ENCODE results near the gene RNMT.
"Not testable (repeated sequence)": the region's sequence is repeated elsewhere in the genome, so short reads cannot be mapped to it uniquely, and the experiment has no call there.

The RNMT gene

DNA sequence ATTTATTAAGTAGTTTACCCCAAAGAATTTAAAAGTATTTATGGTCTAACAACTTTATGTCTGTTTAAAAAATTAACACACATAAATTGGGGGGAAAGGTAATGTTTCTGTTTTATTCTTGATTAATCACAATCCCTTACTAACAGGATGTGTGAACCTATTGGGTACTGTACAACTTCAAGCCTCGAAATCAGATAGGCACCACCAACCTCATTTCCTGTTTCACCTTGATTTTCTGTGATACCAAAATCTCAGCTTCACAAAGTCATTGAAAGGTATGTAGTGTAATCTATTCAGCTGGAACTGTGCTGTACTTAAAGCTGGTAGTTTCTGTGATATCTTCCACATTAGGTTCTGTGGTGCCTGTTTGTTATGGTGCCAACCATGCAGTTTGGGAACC, 4.0 kb downstream of the RNMT start:
- H3K36me3 ChIP-seq (ENCODE audit: control insufficient read depth in 2 of 2, insufficient read depth in 2 of 2, low read length in 2 of 2), result peaks cover 11 to 12% of the 10 kb centered on the region in 2 donors
- H3K4me3 ChIP-seq (ENCODE audit: low read length in 2 of 2), result no peak overlapping the region
- H3K27me3 ChIP-seq (ENCODE audit: control insufficient read depth in 2 of 2, insufficient read depth in 2 of 2, low read length in 2 of 2), result no peaks in the 10 kb centered on the region
- peaks cover 7 to 10% of the 10 kb centered on the region in 2 donors for H3K4me1 ChIP-seq (ENCODE audit: control insufficient read depth in 2 of 2, insufficient read depth in 2 of 2, low read length in 2 of 2)
- no peaks in the 10 kb centered on the region for H3K9me3 ChIP-seq (ENCODE audit: control insufficient read depth in 2 of 2, low read length in 2 of 2)
- no peak overlapping the region for H3K27ac ChIP-seq (ENCODE audit: low read depth in 2 of 2, low read length in 2 of 2)
- H3K9ac ChIP-seq (ENCODE audit: low read depth in 1 of 2, low read length in 2 of 2), result no peak overlapping the region

- Histone ChIP-seq H3K4me3 (ENCODE audit: low read length in 2 of 2) (no peak overlapping the region), H3K36me3 (ENCODE audit: control insufficient read depth in 2 of 2, insufficient read depth in 2 of 2, low read length in 2 of 2) (peaks cover 38 to 43% of the 10 kb centered on the region in 2 donors), H3K9ac (ENCODE audit: low read depth in 1 of 2, low read length in 2 of 2) (no peak overlapping the region), H3K4me1 (ENCODE audit: control insufficient read depth in 2 of 2, insufficient read depth in 2 of 2, low read length in 2 of 2) (no peaks in the 10 kb centered on the region), H3K27me3 (ENCODE audit: control insufficient read depth in 2 of 2, insufficient read depth in 2 of 2, low read length in 2 of 2) (no peaks in the 10 kb centered on the region), H3K9me3 (ENCODE audit: control insufficient read depth in 2 of 2, low read length in 2 of 2) (no peaks in the 10 kb centered on the region), H3K27ac (ENCODE audit: low read depth in 2 of 2, low read length in 2 of 2) (no peak overlapping the region)
Observed at GRCh38 chr18:13735681-13736080, 9.2 kb downstream of the RNMT start.

- H3K4me3 ChIP-seq (ENCODE audit: low read length in 2 of 2), result no peak overlapping the region
- H3K9me3 ChIP-seq (ENCODE audit: control insufficient read depth in 2 of 2, low read length in 2 of 2), result no peaks in the 10 kb centered on the region
- H3K4me1 ChIP-seq (ENCODE audit: control insufficient read depth in 2 of 2, insufficient read depth in 2 of 2, low read length in 2 of 2), result no peaks in the 10 kb centered on the region
- H3K36me3 ChIP-seq (ENCODE audit: control insufficient read depth in 2 of 2, insufficient read depth in 2 of 2, low read length in 2 of 2), result peaks cover 35 to 40% of the 10 kb centered on the region in 2 donors
- H3K27me3 ChIP-seq (ENCODE audit: control insufficient read depth in 2 of 2, insufficient read depth in 2 of 2, low read length in 2 of 2), result no peaks in the 10 kb centered on the region
- H3K9ac ChIP-seq (ENCODE audit: low read depth in 1 of 2, low read length in 2 of 2), result no peak overlapping the region
- H3K27ac ChIP-seq (ENCODE audit: low read depth in 2 of 2, low read length in 2 of 2), result no peak overlapping the region
Observed at GRCh38 chr18:13745696-13746095, 19.2 kb downstream of the RNMT start.

- Histone ChIP-seq H3K4me1 (ENCODE audit: control insufficient read depth in 2 of 2, insufficient read depth in 2 of 2, low read length in 2 of 2) (no peaks in the 10 kb centered on the region), H3K9ac (ENCODE audit: low read depth in 1 of 2, low read length in 2 of 2) (no peak overlapping the region), H3K9me3 (ENCODE audit: control insufficient read depth in 2 of 2, low read length in 2 of 2) (no peaks in the 10 kb centered on the region), H3K27me3 (ENCODE audit: control insufficient read depth in 2 of 2, insufficient read depth in 2 of 2, low read length in 2 of 2) (no peaks in the 10 kb centered on the region), H3K27ac (ENCODE audit: low read depth in 2 of 2, low read length in 2 of 2) (no peak overlapping the region), H3K36me3 (ENCODE audit: control insufficient read depth in 2 of 2, insufficient read depth in 2 of 2, low read length in 2 of 2) (peaks cover 26 to 36% of the 10 kb centered on the region in 2 donors), H3K4me3 (ENCODE audit: low read length in 2 of 2) (no peak overlapping the region)
Observed at GRCh38 chr18:13746633-13747032, 20.2 kb downstream of the RNMT start.

DNA sequence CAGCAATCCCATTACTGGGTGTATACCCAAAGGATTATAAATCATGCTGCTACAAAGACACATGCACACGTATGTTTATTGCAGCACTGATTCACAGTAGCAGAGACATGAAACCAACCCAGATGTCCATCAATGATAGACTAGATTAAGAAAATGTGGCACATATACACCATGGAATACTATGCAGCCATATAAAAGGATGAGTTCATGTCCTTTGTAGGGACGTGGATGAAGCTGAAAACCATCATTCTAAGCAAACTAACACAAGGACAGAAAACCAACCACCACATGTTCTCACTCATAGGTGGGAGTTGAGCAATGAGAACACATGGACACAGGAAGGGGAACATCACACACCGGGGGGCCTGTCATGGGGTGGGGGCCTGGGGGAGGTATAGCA, 25.1 kb downstream of the RNMT start:
- H3K4me3 ChIP-seq (ENCODE audit: low read length in 2 of 2); H3K9me3 ChIP-seq (ENCODE audit: control insufficient read depth in 2 of 2, low read length in 2 of 2); H3K4me1 ChIP-seq (ENCODE audit: control insufficient read depth in 2 of 2, insufficient read depth in 2 of 2, low read length in 2 of 2); H3K27ac ChIP-seq (ENCODE audit: low read depth in 2 of 2, low read length in 2 of 2); H3K9ac ChIP-seq (ENCODE audit: low read depth in 1 of 2, low read length in 2 of 2); H3K27me3 ChIP-seq (ENCODE audit: control insufficient read depth in 2 of 2, insufficient read depth in 2 of 2, low read length in 2 of 2): not testable (repeated sequence)
- H3K36me3 ChIP-seq (ENCODE audit: control insufficient read depth in 2 of 2, insufficient read depth in 2 of 2, low read length in 2 of 2), result peaks cover 35 to 45% of the 10 kb centered on the region in 2 donors

DNA sequence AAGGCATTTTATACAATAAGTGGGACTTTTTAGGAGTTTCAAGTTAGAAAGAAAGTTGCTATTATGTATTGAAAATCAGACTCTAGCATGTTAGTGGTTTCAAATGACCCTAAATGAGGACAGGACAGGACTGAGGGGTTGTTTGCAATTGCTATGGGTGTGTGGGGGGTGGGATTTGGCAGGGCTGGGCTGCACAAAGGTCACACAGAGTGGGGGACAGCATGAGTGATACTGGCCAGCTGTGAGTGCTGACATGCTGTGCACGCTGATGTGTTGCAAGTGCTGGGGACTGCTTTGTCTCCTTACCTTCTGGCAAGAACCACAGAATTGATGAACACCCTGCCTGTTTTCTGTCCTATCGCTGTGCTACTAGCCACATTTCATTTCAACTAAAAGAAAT, 29.8 kb downstream of the RNMT start:
- Histone ChIP-seq H3K9me3 (ENCODE audit: control insufficient read depth in 2 of 2, low read length in 2 of 2) (no peaks in the 10 kb centered on the region), H3K9ac (ENCODE audit: low read depth in 1 of 2, low read length in 2 of 2) (no peak overlapping the region), H3K4me1 (ENCODE audit: control insufficient read depth in 2 of 2, insufficient read depth in 2 of 2, low read length in 2 of 2) (no peaks in the 10 kb centered on the region), H3K36me3 (ENCODE audit: control insufficient read depth in 2 of 2, insufficient read depth in 2 of 2, low read length in 2 of 2) (peaks cover 33 to 51% of the 10 kb centered on the region in 2 donors), H3K27me3 (ENCODE audit: control insufficient read depth in 2 of 2, insufficient read depth in 2 of 2, low read length in 2 of 2) (no peaks in the 10 kb centered on the region), H3K4me3 (ENCODE audit: low read length in 2 of 2) (no peak overlapping the region), H3K27ac (ENCODE audit: low read depth in 2 of 2, low read length in 2 of 2) (no peak overlapping the region)

- H3K27me3 ChIP-seq (ENCODE audit: control insufficient read depth in 2 of 2, insufficient read depth in 2 of 2, low read length in 2 of 2), result no peaks in the 10 kb centered on the region
- H3K4me1 ChIP-seq (ENCODE audit: control insufficient read depth in 2 of 2, insufficient read depth in 2 of 2, low read length in 2 of 2), result no peaks in the 10 kb centered on the region
- no peak overlapping the region for H3K27ac ChIP-seq (ENCODE audit: low read depth in 2 of 2, low read length in 2 of 2)
- H3K4me3 ChIP-seq (ENCODE audit: low read length in 2 of 2), result no peak overlapping the region
- H3K36me3 ChIP-seq (ENCODE audit: control insufficient read depth in 2 of 2, insufficient read depth in 2 of 2, low read length in 2 of 2), result peaks cover 33 to 49% of the 10 kb centered on the region in 2 donors
- H3K9ac ChIP-seq (ENCODE audit: low read depth in 1 of 2, low read length in 2 of 2), result no peak overlapping the region
- no peaks in the 10 kb centered on the region for H3K9me3 ChIP-seq (ENCODE audit: control insufficient read depth in 2 of 2, low read length in 2 of 2)
Observed at GRCh38 chr18:13756671-13757070, 30.2 kb downstream of the RNMT start.

- Histone ChIP-seq H3K36me3 (ENCODE audit: control insufficient read depth in 2 of 2, insufficient read depth in 2 of 2, low read length in 2 of 2) (peaks cover 30 to 46% of the 10 kb centered on the region in 2 donors), H3K27ac (ENCODE audit: low read depth in 2 of 2, low read length in 2 of 2) (no peak overlapping the region), H3K9me3 (ENCODE audit: control insufficient read depth in 2 of 2, low read length in 2 of 2) (no peaks in the 10 kb centered on the region)
Observed at GRCh38 chr18:13758622-13759021, 32.1 kb downstream of the RNMT start.

GRCh38 chr18:13760047-13760446, 33.6 kb downstream of the RNMT start:
- H3K36me3 ChIP-seq (ENCODE audit: control insufficient read depth in 2 of 2, insufficient read depth in 2 of 2, low read length in 2 of 2), result peaks cover 29 to 32% of the 10 kb centered on the region in 2 donors
- H3K27me3 ChIP-seq (ENCODE audit: control insufficient read depth in 2 of 2, insufficient read depth in 2 of 2, low read length in 2 of 2), result no peaks in the 10 kb centered on the region
- no peak overlapping the region for H3K9ac ChIP-seq (ENCODE audit: low read depth in 1 of 2, low read length in 2 of 2)
- no peak overlapping the region for H3K4me3 ChIP-seq (ENCODE audit: low read length in 2 of 2)
- H3K4me1 ChIP-seq (ENCODE audit: control insufficient read depth in 2 of 2, insufficient read depth in 2 of 2, low read length in 2 of 2), result no peaks in the 10 kb centered on the region
- no peak overlapping the region for H3K27ac ChIP-seq (ENCODE audit: low read depth in 2 of 2, low read length in 2 of 2)
- H3K9me3 ChIP-seq (ENCODE audit: control insufficient read depth in 2 of 2, low read length in 2 of 2), result no peaks in the 10 kb centered on the region

More at GRCh38 chr18:13758622-13759021, 32.1 kb downstream of the RNMT start:
- Histone ChIP-seq H3K9ac (ENCODE audit: low read depth in 1 of 2, low read length in 2 of 2) (no peak overlapping the region), H3K4me3 (ENCODE audit: low read length in 2 of 2) (no peak overlapping the region), H3K27me3 (ENCODE audit: control insufficient read depth in 2 of 2, insufficient read depth in 2 of 2, low read length in 2 of 2) (no peaks in the 10 kb centered on the region), H3K4me1 (ENCODE audit: control insufficient read depth in 2 of 2, insufficient read depth in 2 of 2, low read length in 2 of 2) (no peaks in the 10 kb centered on the region)

DNA sequence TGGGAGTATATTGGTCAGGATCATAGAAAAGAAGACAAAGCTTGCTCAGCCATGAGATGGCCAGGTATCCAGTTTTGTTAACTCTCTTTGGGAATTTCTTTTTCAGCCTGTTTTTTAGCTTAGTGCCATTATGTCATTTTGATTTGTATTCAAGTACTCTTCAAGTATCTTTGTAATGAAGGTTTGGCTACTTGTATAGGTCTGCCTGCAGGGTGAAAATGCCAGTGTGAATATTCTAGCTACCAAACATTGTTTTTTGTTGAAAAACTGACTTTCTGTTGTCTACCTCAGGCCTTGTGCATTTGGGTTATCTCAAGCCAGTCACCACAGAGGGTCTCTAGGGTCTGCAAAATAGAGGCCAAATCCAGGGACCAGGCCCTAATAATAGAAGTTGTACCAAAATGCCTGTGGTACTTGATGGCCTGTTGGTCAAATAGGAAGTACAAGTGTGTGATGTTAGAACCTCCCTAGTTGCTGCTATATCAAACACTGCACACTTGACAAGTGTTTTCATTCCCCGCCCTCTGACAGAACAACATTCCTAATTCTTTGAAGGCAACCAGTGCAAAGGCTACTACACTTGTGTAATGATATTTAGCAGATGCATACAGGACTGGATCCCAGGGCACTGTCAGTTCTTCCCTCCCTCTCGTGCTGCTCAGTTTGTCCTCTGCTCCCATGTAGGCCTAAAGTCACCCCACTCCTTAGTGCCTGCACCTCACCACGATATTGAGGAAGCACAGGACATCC, 36.4 kb downstream of the RNMT start:
- no peak overlapping the region for H3K9ac ChIP-seq (ENCODE audit: low read depth in 1 of 2, low read length in 2 of 2)
- H3K27me3 ChIP-seq (ENCODE audit: control insufficient read depth in 2 of 2, insufficient read depth in 2 of 2, low read length in 2 of 2), result no peaks in the 10 kb centered on the region
- H3K27ac ChIP-seq (ENCODE audit: low read depth in 2 of 2, low read length in 2 of 2), result no peak overlapping the region
- no peaks in the 10 kb centered on the region for H3K4me1 ChIP-seq (ENCODE audit: control insufficient read depth in 2 of 2, insufficient read depth in 2 of 2, low read length in 2 of 2)
- no peak overlapping the region for H3K4me3 ChIP-seq (ENCODE audit: low read length in 2 of 2)
- peaks cover 9 to 11% of the 10 kb centered on the region in 2 donors for H3K36me3 ChIP-seq (ENCODE audit: control insufficient read depth in 2 of 2, insufficient read depth in 2 of 2, low read length in 2 of 2)
- H3K9me3 ChIP-seq (ENCODE audit: control insufficient read depth in 2 of 2, low read length in 2 of 2), result peaks cover 4 to 6% of the 10 kb centered on the region in 2 donors
